ENCODE measurements around the gene SPRY2. TPM values are rescaled to one million over a fixed set of nuclear protein-coding genes. Genes with fewer than 3 reads are reported as not detected.

The SPRY2 gene
- total RNA-seq, 1 donor from 2014 or later = 48.7 TPM

- Mint-ChIP-seq H3K27ac (no peak overlapping the region), H3K4me1 (ENCODE audit: unreplicated experiment) (peaks cover 27% of the 10 kb centered on the region), H3K27me3 (peaks cover 7% of the 10 kb centered on the region), H3K36me3 (peaks cover 15% of the 10 kb centered on the region), H3K4me3 (no peak overlapping the region), H3K9me3 (no peaks in the 10 kb centered on the region)
- no peak for DNase-seq (ENCODE audit: extremely low spot score, unreplicated experiment)
- TF ChIP-seq CTCF (conservative IDR thresholded peaks at IDR 0.05) = no peak
Measured at GRCh38 chr13:80340651-80341100, 250 bp downstream of the SPRY2 start.

- Mint-ChIP-seq H3K4me1 (ENCODE audit: unreplicated experiment) (peaks cover 32% of the 10 kb centered on the region), H3K4me3 (no peak overlapping the region), H3K36me3 (peaks cover 16% of the 10 kb centered on the region), H3K9me3 (no peaks in the 10 kb centered on the region), H3K27me3 (peaks cover 3% of the 10 kb centered on the region), H3K27ac (no peak overlapping the region)
- no peak for TF ChIP-seq CTCF (conservative IDR thresholded peaks at IDR 0.05)
- DNase-seq (ENCODE audit: extremely low spot score, unreplicated experiment) = peak; percentile 72
Measured at GRCh38 chr13:80339912-80340650, 845 bp downstream of the SPRY2 start.

- no peak overlapping the region for H3K4me3 Mint-ChIP-seq
- H3K4me1 Mint-ChIP-seq (ENCODE audit: unreplicated experiment) = peaks cover 37% of the 10 kb centered on the region
- peaks cover 21% of the 10 kb centered on the region for H3K36me3 Mint-ChIP-seq
- H3K9me3 Mint-ChIP-seq = no peaks in the 10 kb centered on the region
- no peak for DNase-seq (ENCODE audit: extremely low spot score, unreplicated experiment)
- no peak overlapping the region for H3K27ac Mint-ChIP-seq
- H3K27me3 Mint-ChIP-seq = peaks cover 1% of the 10 kb centered on the region
- no peak for TF ChIP-seq CTCF (conservative IDR thresholded peaks at IDR 0.05)
Measured at GRCh38 chr13:80339563-80339911, 1.4 kb downstream of the SPRY2 start.

GRCh38 chr13:80338781-80339562 lies 2.0 kb downstream of the SPRY2 start:
- peak; percentile 51 for TF ChIP-seq CTCF (conservative IDR thresholded peaks at IDR 0.05)
- DNase-seq (ENCODE audit: extremely low spot score, unreplicated experiment) = peak; percentile 78
- peaks cover 39% of the 10 kb centered on the region for H3K4me1 Mint-ChIP-seq (ENCODE audit: unreplicated experiment)

GRCh38 chr13:80337288-80338081 lies 3.4 kb downstream of the SPRY2 start:
- DNase-seq (ENCODE audit: extremely low spot score, unreplicated experiment) = no peak
- no peaks in the 10 kb centered on the region for H3K27me3 Mint-ChIP-seq
- no peak overlapping the region for H3K4me3 Mint-ChIP-seq
- peaks cover 25% of the 10 kb centered on the region for H3K36me3 Mint-ChIP-seq
- peaks cover 36% of the 10 kb centered on the region for H3K4me1 Mint-ChIP-seq (ENCODE audit: unreplicated experiment)
- no peak overlapping the region for H3K27ac Mint-ChIP-seq
- no peaks in the 10 kb centered on the region for H3K9me3 Mint-ChIP-seq
- TF ChIP-seq CTCF (conservative IDR thresholded peaks at IDR 0.05) = no peak

More at GRCh38 chr13:80338781-80339562, 2.0 kb downstream of the SPRY2 start:
- no peak overlapping the region for H3K27ac Mint-ChIP-seq
- peaks cover 23% of the 10 kb centered on the region for H3K36me3 Mint-ChIP-seq
- H3K27me3 Mint-ChIP-seq = no peaks in the 10 kb centered on the region
- H3K9me3 Mint-ChIP-seq = no peaks in the 10 kb centered on the region
- no peak overlapping the region for H3K4me3 Mint-ChIP-seq
